Stimulated activated CD4-positive, alpha-beta T cell treated with anti-CD3 and anti-CD28 coated beads, Interleukin-1b, Interleukin-23, amount 100 ng/mL, for 1 hour (primary cell): ENCODE results near the gene PTX3.

Source experiments
- DNase-seq, 2 donors: peaks; one replicate each; pipeline ENCODE4 v3.0.0-alpha.2; 2020; ENCODE audit warnings: low read depth in 2 of 2

PTX3 gene

DNA sequence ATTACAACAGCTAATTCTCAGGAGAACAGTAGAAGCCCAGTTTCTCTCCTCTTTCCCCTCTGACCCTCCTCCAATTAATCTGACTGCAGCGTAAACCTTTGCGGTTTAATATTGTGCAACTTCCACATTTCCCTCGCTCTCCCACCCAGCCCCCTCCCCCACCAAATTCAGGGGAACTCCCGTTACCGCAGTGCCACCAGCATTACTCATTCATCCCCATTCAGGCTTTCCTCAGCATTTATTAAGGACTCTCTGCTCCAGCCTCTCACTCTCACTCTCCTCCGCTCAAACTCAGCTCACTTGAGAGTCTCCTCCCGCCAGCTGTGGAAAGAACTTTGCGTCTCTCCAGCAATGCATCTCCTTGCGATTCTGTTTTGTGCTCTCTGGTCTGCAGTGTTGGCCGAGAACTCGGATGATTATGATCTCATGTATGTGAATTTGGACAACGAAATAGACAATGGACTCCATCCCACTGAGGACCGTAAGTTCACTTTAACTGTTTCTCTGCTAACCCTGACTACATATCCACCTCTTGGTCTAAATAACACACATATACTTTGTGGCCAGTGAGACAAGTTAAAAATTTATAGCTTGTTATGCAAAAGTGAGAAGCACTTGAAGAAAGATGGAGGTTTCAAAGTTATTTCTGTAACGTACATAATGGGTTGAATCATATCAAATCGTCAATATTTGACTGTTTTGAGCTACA is at the start of gene PTX3:
Gene PTX3, plus strand, starts transcription at position 268 of the 709 bp plus-strand sequence. Its CDS starts 84 bp downstream, at position 352.
- DNase-seq: no peak

DNA sequence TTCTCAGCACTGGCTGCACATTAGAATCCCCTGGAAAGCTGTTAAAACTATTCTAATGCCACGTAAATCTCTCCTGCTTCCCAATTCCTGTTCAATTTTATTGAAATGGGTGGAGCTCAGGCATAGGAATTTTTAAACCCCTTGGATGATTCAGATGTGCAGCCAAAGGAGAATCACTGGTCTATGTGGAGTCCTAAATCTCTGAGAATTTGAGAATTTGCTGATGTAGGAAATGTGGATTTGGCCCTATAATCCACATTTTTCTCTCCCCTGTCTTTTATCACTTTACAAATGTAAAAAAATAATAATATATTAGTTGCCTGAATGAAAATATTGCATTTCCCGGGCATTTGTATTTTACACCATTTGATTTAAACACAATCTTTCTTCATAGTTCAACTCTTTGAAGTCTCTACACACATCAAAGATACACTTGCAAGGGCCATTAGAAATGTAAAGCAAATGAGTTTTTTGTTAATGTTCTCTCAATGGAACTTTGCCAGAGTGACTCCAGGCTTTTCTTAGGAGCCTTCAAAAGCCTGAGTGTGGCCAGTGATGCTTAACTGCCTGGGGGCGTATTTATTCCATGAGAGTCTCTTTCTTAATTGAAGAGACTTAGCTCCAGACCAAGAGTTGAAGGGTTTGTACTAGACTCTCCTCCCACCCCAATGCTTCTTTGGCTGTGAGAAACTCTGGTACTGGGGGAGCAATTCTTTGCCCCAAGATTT is 48.8 kb upstream of the PTX3 start:
- DNase-seq: no peak

DNA sequence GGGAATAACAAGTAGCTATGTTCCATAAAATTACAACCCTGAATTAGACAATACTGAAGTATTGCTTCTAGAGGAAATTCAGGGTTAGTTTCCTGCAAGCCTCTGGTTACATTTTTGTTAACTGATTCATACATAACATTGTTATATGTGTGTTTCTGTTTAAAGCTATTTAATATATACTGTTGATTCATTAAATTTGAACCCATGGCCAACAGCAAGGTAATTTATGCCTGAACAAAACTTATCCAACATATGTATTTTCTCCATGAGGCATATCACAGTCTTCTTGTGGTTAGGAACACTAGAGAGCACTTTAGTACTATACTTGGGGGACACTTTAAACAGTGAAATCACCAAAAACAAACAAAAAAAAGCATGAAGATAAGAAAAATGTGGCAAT is 47.7 kb upstream of the PTX3 start:
- no peak for DNase-seq

DNA sequence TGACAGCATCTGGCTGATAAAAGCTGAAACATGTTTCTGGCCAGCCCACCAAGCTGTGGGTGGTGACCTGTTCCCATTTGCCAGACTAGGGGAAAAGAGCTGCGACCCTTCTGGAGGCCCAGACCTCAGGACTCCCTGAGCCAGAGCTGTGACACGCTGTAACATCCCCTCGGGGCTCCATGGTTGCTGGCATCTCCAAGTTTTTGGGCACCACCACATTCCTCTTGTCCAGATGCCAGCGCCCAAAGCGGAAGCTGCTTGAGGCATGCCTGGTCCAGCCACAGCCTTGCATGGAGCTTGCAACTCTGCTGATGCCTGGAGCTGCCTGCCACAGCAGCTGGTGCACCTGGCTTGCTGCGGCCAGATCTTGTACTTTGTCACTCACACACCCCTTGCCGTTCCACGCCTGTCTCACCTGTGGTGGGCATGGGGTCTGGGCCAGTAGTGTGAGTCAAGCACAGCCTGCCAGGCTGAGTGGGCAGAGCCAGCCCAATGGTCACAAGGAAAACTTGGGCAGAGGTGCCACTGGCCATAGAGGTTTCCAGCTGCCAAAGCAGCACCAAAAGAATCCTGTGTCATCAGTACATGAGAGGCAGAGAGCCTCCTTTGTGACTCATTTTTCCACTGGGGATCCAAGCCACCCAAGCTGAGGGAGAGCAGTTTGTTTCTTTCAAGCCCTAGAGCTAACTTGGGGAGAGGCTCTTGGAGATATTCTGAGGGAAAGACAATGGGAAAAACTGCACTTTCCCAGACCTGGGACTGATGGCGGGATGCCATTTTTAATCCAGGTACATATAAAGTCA is 45.7 kb upstream of the PTX3 start:
- no peak for DNase-seq

DNA sequence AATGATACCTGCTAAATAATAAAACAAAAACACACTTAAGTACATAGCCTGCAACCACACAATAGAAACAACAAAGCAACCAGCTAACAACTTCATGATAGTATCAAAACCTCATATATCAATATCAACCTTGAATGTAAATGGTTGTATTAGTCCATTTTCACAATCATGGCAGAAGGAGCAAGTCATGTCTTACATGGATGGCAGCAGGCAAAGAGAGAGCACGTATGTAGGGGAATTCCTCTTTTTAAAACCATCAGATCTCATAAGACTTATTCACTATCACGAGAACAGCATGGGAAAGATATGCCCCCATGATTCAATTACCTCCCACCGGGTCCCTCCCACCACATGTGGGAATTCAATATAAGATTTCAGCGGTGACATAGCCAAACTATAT is 44.5 kb upstream of the PTX3 start:
- no peak for DNase-seq

DNA sequence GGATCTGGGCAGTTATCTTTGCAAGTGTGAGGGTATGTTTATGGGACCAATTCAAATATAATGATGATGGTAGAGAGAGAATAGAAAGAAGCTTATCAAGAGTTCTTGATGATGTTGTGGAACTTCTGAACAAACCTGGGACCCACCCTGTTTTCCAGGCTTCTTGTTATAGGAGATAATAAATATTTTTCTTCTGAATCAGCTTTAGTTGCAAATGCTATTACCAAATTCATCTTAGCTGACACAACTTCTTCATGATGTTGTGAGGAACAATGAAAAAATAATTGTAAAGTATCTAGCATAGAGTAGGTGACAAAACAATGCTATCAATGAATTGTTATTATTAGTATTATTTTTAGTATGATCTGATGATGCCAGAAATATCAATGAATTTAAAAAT is 43.5 kb upstream of the PTX3 start:
- no peak for DNase-seq

DNA sequence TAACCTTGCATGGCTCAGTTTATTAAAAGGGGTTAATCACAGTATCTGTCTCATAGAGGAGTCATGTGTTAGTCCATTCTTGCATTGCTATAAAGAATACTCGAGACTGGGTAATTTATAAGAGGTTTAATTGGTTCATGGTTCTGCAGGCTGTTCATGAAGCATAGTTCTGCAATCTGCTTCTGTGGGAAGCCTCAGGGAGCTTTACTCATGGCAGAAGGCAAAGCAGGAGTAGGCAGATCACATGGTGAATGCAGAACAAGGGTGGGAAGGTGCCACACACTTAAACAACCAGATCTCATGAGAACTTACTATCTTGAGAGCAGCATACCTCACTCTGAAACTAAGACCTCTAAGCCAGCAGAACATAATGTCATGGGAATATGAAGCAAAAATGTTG is 42.2 kb upstream of the PTX3 start:
- no peak for DNase-seq

DNA sequence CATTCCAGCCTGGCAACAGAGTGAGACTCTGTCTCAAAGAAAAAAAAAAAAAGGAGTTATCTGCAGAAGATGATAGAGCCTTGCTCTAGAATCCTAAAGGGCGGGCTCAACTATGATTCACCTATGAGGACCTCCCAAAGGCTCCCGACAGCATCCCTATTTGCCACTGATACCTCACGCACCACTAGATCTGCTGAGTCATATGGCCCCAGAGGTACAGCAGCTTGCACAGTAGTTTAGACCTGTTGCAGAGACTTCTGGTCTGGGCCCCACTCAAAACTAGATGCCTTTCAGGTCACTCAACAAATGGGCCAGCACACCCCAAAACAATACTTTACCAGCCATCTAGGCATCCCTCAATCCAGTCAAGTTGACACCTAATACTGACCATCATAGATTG is 38.1 kb upstream of the PTX3 start:
- no peak for DNase-seq

DNA sequence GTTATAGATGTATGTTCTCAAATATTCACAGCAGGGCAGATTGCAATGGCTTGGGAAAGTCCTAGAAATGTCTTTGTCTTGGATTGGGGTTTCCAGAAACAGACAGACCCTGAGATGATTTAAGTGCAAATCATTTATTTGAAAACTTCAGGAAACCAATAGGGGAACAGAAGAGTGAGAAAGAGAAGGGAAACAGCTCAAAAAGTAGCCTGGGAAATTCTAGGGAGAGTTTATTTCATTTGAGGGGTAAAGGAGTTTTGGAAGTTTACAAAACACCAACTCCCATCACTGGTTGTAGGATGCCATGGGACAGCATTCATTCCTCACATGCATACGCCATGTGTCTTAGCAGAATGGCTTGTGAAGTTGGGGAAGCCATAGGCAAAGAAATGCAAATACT is 32.3 kb upstream of the PTX3 start:
- no peak for DNase-seq

DNA sequence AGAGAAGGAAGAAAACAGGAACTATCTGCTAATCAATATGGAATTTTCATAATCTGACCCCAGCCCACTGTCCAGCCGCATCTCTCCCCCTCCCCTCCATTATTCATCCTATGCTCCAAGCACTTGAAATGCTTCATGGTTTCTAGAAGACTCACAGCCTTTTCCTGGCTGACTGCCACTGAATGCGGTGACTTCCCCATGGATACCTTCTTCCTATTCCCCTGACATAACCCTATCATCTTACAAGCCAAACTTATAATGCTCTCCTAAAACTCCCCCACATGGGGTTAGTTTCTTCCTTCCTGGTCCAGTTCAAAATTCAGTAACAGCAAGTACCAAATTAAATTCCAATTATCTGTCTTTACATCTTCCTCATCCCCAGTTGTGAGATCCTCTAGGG is 31.2 kb upstream of the PTX3 start:
- DNase-seq: no peak

DNA sequence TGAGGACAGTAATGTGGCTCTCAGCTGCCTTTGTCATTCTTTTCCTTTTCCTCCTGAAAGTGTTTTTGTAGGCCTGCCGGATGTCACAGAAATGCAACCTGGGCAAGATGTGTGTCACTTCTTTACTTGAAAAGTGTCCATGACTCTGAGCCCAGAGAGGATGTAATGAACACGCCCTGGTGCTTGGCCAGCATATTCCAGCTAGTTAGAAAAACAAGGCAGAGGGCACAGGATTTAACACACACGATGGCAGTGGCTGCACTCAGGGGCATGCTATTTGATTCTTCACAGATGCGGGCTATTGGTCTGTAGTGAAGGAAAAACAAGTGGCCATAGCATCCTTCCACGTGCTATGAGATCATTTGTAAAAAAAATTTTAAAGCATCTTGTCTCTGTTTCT is 30.3 kb upstream of the PTX3 start:
- no peak for DNase-seq

DNA sequence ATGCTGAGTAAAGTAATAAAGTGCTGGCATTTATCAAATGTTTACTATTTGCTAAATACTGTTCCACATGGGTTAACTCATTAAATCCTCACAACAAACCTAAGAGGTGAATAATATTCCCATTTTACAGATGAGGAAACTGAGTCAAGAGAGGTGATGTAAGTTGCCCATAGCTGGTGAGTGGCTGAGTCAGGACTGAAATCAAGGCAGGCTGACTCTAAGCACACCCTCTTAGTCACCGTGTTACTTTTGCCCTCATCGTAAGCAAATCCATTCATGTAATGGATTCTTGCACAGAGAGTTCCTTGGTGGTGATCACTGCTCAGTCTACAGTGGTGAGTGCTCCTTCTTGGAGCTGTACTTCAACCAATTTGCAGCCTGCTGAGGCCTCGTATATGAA is 28.9 kb upstream of the PTX3 start:
- DNase-seq: no peak

DNA sequence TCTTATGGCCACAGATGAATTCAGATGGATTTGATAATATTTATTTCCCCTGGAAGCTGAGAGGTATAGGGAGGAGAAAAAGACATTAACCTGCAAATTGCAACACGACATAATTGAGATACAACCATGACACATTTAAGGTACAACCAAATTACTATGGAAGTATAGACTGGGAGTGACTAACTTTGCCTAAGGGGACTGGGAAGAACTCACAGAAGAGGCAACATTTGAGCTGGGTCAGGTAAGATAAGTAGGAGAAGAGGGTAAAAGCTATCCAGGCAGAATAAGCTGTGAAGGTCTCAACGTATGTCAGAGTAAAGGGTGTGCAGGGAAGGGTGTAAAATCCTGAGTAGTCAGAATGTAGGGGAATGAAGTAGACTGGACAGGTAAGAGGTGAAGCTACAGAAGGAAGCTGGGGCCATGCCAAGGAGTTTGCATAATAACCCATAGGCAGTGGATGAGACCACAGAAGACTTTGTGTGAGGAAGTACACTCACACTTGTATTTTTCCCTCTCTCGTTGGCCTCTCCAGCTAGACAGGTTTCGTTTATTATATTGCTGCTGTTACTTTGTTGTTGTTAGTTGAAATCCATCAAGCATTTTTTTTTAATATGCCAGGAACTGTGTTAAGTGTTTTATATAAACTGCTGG is 28.0 kb upstream of the PTX3 start:
- no peak for DNase-seq

DNA sequence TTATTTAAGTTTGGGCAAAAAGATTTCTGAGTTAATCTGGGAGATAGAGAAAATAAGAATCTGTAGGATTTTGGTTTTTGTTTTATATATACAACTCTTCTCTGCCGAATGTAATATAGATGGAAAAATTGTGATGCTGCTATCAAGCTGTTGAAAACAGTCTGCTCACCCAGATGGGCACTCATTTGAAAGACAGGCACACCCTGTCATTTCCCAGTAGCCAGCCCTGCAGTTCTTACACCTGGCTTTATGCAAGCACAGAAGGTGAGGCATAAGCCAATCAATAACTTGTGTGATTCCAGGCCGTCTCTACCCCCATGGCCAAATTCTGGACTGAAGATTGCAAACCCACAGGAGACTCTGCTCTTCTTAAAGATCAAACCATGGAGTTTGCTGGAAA is 27.1 kb upstream of the PTX3 start:
- DNase-seq: no peak

DNA sequence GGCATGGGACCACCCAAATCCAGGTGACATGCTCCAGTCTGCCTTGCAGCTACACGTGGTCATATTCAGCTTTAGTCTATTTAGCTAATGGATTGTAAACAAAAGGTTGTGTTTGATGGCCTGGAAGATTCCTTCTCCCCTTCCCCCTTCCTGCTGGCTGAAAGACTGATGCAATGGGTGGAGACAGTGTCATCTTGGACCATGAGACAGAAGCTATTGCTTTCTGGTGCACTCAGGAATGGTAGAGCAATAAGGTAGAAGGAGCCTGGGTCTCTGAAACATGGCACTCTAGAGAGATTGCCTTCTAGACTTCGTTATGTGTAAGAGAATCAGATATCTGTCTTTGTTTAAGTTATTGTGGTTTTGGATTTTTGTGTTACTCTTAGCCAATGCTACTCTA is 25.7 kb upstream of the PTX3 start:
- DNase-seq: no peak

DNA sequence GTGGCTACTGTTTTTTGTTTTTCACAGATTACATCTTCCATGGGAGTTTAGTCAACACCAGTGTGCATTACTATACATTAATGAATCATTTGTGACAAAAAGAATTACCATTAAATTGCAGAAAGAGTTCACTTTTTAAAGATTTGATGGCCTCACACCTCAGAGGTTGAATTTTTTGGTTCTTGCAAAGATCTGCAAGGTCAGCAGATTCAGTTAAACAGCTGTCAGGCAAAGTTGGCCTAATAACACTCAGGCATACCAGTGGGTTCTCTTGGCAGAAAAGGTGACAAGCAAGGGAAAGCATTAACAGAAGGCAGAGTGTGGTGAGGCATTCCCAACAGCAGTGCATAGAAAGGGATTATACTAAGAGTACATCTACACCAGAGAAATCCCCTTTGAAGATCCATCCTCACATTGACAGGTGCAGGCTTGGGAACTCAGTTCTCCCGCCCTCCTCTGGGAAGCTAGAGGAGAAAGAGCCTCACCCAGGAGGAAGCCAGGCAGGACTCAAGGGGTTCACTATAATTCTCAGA is 24.3 kb upstream of the PTX3 start:
- no peak for DNase-seq

DNA sequence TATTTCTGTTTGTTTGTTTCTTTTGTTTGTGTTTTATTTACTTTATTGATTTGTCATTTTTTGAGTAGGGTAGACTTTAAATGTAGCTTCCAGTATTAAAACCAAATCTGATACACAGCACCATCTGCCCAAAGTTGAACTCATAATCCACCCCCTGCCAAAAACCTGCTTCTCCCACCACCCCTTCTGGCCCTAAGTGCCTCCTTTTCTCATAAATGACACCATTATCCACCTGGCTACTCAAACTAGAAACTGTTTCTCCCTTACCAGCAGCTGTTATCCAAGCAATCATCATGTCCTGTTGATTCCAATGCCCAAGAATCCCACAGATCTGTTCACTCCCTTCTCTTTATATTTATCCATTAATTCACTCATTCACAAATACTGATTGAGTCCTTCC is 21.8 kb upstream of the PTX3 start:
- no peak for DNase-seq

DNA sequence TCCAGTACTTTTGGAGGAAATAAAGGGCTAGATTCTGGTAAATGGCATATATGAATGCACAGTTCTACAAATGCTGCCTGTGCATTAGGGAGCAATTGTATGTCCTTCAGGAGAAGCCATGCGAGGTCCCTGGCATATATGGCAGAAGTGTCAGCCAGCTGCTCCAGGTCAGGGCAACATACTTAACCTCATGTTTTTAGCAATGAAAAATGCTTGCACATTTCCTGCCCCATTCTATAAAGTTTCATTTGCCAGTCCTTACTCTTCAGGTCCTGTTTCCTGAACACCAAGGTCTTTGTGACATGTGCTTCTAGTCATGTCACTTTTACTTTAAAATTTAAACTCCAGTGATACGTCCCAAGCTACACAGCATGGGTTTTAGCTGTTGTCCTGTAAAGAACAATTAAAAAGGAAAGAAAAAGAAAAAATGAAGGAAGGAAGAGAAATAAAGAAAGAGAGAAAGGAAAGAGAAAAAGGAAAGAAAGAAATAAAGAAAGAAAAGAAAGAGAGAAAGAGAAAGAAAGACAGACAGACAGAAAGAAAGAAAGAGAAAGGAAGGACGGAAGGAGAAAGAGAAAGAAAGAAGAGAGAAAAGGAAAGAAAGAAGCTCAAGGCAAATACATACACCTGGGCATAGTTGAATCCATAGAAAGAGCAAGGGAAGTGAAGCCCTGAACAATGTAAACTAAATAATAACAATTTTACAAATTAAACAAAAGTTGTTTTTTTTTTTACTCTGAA is 20.1 kb upstream of the PTX3 start:
- DNase-seq: no peak

DNA sequence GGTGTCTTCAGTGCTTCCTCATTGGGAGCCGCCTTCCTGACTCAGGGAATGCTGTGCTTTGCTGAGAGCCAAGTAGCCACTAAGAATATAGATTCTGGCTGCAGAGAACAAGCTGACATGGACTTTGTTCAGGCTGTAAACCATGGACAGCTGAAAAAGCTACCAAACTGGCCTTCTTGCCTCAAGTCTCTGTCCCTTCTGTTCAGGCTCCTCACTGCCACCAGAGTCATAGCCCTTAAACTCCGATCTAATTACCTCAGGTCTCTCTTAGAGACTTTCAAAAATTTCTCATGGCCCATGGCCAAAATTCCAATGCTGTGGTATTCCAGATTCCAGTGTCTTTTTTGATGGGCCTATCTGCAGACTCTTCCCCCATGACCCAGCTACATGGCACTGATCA is 19.4 kb upstream of the PTX3 start:
- no peak for DNase-seq

DNA sequence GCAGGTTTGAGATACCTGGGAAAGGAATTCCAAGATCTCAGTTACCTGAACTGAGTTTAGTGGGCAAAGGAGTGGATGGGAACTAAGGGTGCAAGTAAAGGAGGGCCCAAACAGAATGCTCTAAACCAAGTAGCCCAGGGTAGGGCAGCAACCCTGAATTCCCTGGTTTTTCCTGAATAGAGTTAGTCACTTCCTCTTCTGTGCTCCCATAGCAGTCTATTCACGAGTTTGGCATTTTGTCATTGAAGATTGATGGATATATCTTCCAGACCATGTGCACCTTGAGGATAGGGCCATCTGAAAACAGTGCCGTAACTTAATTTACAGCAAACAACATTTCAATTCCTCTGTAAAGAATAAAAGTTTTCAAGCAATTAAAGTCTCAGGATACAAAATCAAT is 18.5 kb upstream of the PTX3 start:
- DNase-seq: no peak

DNA sequence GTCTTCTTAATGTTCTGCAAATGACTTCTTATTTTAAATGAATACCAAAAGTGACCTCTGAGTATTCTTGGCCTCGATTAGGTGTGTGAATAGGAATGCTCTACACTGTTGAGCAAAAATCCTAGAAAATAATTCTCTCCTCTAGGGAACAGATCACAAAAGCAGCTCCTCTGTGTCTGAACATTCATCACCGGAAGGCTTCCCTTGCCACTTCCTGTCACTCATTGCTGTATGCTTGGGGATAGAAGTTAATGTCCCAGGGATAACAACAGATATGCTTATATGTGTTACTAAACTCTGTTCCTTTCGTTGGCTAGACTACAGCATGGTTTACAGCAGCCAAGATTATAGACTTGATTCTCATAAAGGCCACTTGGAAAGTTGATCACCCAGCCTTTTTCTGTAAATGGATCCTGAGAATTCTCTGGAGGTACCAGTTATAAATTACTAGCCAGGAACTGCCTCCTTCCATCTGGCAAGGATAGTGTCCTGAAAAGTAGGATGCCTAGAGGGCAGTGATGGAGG is 16.0 kb upstream of the PTX3 start:
- no peak for DNase-seq
